ENCODE data around the gene LRRN3.

- TF ChIP-seq, protein P1, sequence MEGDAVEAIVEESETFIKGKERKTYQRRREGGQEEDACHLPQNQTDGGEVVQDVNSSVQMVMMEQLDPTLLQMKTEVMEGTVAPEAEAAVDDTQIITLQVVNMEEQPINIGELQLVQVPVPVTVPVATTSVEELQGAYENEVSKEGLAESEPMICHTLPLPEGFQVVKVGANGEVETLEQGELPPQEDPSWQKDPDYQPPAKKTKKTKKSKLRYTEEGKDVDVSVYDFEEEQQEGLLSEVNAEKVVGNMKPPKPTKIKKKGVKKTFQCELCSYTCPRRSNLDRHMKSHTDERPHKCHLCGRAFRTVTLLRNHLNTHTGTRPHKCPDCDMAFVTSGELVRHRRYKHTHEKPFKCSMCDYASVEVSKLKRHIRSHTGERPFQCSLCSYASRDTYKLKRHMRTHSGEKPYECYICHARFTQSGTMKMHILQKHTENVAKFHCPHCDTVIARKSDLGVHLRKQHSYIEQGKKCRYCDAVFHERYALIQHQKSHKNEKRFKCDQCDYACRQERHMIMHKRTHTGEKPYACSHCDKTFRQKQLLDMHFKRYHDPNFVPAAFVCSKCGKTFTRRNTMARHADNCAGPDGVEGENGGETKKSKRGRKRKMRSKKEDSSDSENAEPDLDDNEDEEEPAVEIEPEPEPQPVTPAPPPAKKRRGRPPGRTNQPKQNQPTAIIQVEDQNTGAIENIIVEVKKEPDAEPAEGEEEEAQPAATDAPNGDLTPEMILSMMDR (IDR thresholded peaks at IDR 0.05; ENCODE audit: control extremely low read depth in 1 of 3, insufficient read depth in 1 of 3, low read depth in 1 of 3, low read length in 3 of 3) = no peak
- TF ChIP-seq, protein P2, sequence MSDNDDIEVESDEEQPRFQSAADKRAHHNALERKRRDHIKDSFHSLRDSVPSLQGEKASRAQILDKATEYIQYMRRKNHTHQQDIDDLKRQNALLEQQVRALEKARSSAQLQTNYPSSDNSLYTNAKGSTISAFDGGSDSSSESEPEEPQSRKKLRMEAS (IDR thresholded peaks at IDR 0.05) = no peak
- TF ChIP-seq CHD1 (IDR thresholded peaks at IDR 0.05; ENCODE audit: low read depth, low read length) (no peak), KDM1A (IDR thresholded peaks at IDR 0.05; ENCODE audit: borderline replicate concordance, low read length) (no peak), POU5F1 (IDR thresholded peaks at IDR 0.05; ENCODE audit: low read depth, low read length) (no peak)
These were observed 15.4 kb upstream of the LRRN3 start for GRCh38 chr7:111075498-111075897.

All from H1 (cell line).